Esophagus squamous epithelium (tissue), 5 donors: ENCODE results near the gene BACH1. TPM values are rescaled to one million over a fixed set of nuclear protein-coding genes. Genes with fewer than 3 reads are reported as not detected.
"Not testable (repeated sequence)": the region's sequence is repeated elsewhere in the genome, so short reads cannot be mapped to it uniquely, and the experiment has no call there.

Experiments
- DNase-seq: peaks from one replicate; lab custom pipeline; 2025; lab: John Stamatoyannopoulos, UW
- H3K27ac ChIP-seq, 4 donors: fragments of 200-600 bp; sonication (generic); one replicate each; pipeline ENCODE4 v1.5.1; 2016 to 2019; ENCODE audit warnings: mild to moderate bottlenecking in 1 of 4
- H3K27me3 ChIP-seq, 4 donors: fragments of 200-600 bp; sonication (generic); 1 replicate in 3 of 4; 2 replicates in 1 of 4; pipeline versions ENCODE4 v1.5.1 to v1.6.0; 2017 to 2021; ENCODE audit warnings: antibody characterized with exemption in 1 of 4
- H3K36me3 ChIP-seq, 3 donors: fragments of 200-600 bp; sonication (generic); one replicate each; pipeline ENCODE4 v1.5.1; 2016 to 2019
- H3K4me1 ChIP-seq, 3 donors: fragments of 200-600 bp; sonication (generic); one replicate each; pipeline ENCODE4 v1.5.1; 2017 to 2019
- H3K4me3 ChIP-seq, 4 donors: fragments of 200-600 bp; sonication (generic); 1 replicate in 3 of 4; 2 replicates in 1 of 4; pipeline ENCODE4 v1.5.1; 2016 to 2019; ENCODE audit warnings: mild to moderate bottlenecking in 2 of 4, moderate library complexity in 1 of 4
- H3K9me3 ChIP-seq, 3 donors: fragments of 200-600 bp; sonication (generic); one replicate each; pipeline ENCODE4 v1.5.1; 2016 to 2019
- POLR2A ChIP-seq, 4 donors: fragments of 450-650 bp; IDR thresholded peaks; one replicate each; pipeline ENCODE4 v1.6.1; 2017; ENCODE audit warnings: antibody characterized with exemption in 4 of 4, mild to moderate bottlenecking in 4 of 4, moderate library complexity in 3 of 4
- WGBS, 2 donors: methylation state at CpG; one replicate each; pipeline ENCODE4 v1.1.5; 2018; 5-methylcytosine and 5-hydroxymethylcytosine counted together
- intact Hi-C: fragments of 100-400 bp; cut with DNase I; formaldehyde crosslinking; loops from one replicate; pipeline ENCODE4 v1.15.0; 2022
- total RNA-seq, 4 donors: library from RNA; depleted of rRNA; stranded (reverse); fragments of >200 nt; gene quantifications; one replicate each; pipeline ENCODE4 v1.1.0, GENCODE V29; 2016
- TF ChIP-seq, protein P1 (sequence below), 6 experiments: fragments of 450-650 bp in 4 of 6; fragments of 200-600 bp in 2 of 6; sonication (generic) in 2 of 6; IDR thresholded peaks; one replicate each; pipeline ENCODE4 v1.5.1; 2016 to 2019; ENCODE audit warnings: antibody characterized with exemption in 6 of 6, mild to moderate bottlenecking in 4 of 6, moderate library complexity in 4 of 6
- donor health status: DM: yes; HTN: yes; CAD: no.

Gene BACH1
- total RNA-seq, 4 donors from 2014 or later, result 39.6 to 54.6 (median 44.8) TPM

DNA sequence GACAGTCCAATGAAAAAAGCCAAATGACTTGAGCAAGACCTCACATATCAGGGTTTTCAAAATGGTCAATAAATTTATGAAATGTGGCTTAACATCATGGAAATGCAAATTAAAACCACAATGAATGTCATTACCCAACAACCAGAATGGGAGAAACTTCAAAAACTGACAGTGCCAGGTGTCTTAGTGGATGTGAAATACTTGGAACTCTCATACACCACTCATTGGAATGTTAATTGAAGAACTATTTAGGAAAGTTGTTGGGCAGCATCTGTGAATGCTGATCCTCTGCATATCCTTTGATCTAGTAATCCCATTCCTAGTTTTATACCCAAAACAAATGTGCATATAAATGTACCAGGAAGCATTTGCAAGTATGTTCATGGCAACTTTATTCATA, 19.2 kb upstream of the BACH1 start:
- Histone ChIP-seq H3K9me3 (no peaks in the 10 kb centered on the region), H3K4me1 (no peaks in the 10 kb centered on the region), H3K27ac (no peak overlapping the region), H3K27me3 (no peaks in the 10 kb centered on the region), H3K4me3 (no peak overlapping the region), H3K36me3 (no peaks in the 10 kb centered on the region)
- intact Hi-C loops, result no loop called here
- TF ChIP-seq, protein P1, sequence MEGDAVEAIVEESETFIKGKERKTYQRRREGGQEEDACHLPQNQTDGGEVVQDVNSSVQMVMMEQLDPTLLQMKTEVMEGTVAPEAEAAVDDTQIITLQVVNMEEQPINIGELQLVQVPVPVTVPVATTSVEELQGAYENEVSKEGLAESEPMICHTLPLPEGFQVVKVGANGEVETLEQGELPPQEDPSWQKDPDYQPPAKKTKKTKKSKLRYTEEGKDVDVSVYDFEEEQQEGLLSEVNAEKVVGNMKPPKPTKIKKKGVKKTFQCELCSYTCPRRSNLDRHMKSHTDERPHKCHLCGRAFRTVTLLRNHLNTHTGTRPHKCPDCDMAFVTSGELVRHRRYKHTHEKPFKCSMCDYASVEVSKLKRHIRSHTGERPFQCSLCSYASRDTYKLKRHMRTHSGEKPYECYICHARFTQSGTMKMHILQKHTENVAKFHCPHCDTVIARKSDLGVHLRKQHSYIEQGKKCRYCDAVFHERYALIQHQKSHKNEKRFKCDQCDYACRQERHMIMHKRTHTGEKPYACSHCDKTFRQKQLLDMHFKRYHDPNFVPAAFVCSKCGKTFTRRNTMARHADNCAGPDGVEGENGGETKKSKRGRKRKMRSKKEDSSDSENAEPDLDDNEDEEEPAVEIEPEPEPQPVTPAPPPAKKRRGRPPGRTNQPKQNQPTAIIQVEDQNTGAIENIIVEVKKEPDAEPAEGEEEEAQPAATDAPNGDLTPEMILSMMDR (IDR thresholded peaks at IDR 0.05), result no peak
- TF ChIP-seq POLR2A (IDR thresholded peaks at IDR 0.05), result no peak
- DNase-seq, result no peak

DNA sequence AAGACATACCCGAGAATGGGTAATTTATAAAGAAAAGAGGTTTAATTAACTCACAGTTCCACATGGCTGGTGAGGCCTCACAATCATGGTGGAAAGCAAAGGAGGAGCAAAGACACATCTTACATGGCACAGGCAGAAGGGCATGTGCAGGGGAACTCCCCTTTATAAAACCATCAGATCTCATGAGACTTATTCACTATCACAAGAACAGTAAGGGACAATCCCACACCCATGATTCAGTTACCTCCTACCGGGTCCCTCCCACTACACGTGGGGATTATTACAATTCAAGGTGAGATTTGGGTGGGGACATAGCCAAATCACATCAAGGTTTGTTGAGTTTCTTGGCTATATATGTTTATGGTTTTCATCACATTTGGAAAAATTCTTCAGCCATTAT, 16.9 kb upstream of the BACH1 start:
- H3K27ac ChIP-seq, H3K4me3 ChIP-seq, H3K4me1 ChIP-seq, H3K9me3 ChIP-seq, H3K27me3 ChIP-seq, intact Hi-C loops, H3K36me3 ChIP-seq, DNase-seq: not testable (repeated sequence)
- 85% methylated on average over 3 of the region's 3 CpGs for WGBS, 2 donors

GRCh38 chr21:29287383-29287782, 11.3 kb upstream of the BACH1 start:
- Histone ChIP-seq H3K4me3 (no peak overlapping the region), H3K36me3 (no peaks in the 10 kb centered on the region), H3K27me3 (no peaks in the 10 kb centered on the region), H3K27ac (peak overlapping the region in 1 of 4 donors; percentile 21), H3K9me3 (no peaks in the 10 kb centered on the region), H3K4me1 (peaks cover 0 to 13% (median 5%) of the 10 kb centered on the region in 3 donors)
- no peak for DNase-seq
- TF ChIP-seq, protein P1 (IDR thresholded peaks at IDR 0.05), result no peak
- no peak for TF ChIP-seq POLR2A (IDR thresholded peaks at IDR 0.05)
- WGBS, 2 donors, result 54 to 75% methylated on average over 1 of the region's 1 CpG
- intact Hi-C loops, result no loop called here

- peaks cover 0 to 13% (median 5%) of the 10 kb centered on the region in 3 donors for H3K4me1 ChIP-seq
- no peak overlapping the region for H3K4me3 ChIP-seq
- H3K27me3 ChIP-seq, result no peaks in the 10 kb centered on the region
- no peaks in the 10 kb centered on the region for H3K36me3 ChIP-seq
- intact Hi-C loops, result no loop called here
- no peak overlapping the region for H3K27ac ChIP-seq
- TF ChIP-seq, protein P1 (IDR thresholded peaks at IDR 0.05), result no peak
- no peak for TF ChIP-seq POLR2A (IDR thresholded peaks at IDR 0.05)
- H3K9me3 ChIP-seq, result no peaks in the 10 kb centered on the region
- no peak for DNase-seq
- WGBS, 2 donors, result 86% methylated on average over 5 of the region's 5 CpGs
These were observed 10.5 kb upstream of the BACH1 start for GRCh38 chr21:29288239-29288638.

- 76 to 78% methylated on average over 4 of the region's 4 CpGs for WGBS, 2 donors
- H3K9me3 ChIP-seq, result no peaks in the 10 kb centered on the region
- no peak overlapping the region for H3K27ac ChIP-seq
- no peak overlapping the region for H3K4me3 ChIP-seq
- peaks cover 0 to 13% (median 5%) of the 10 kb centered on the region in 3 donors for H3K4me1 ChIP-seq
- intact Hi-C loops, result no loop called here
- no peaks in the 10 kb centered on the region for H3K36me3 ChIP-seq
- TF ChIP-seq, protein P1 (IDR thresholded peaks at IDR 0.05), result no peak
- TF ChIP-seq POLR2A (IDR thresholded peaks at IDR 0.05), result no peak
- DNase-seq, result no peak
- H3K27me3 ChIP-seq, result no peaks in the 10 kb centered on the region
These were observed 9.4 kb upstream of the BACH1 start for GRCh38 chr21:29289317-29289716.

- intact Hi-C loops, result no loop called here
- WGBS, 2 donors, result 74 to 100% methylated on average over 1 of the region's 1 CpG
These were observed 8.5 kb upstream of the BACH1 start for GRCh38 chr21:29290240-29290639.

More at GRCh38 chr21:29290240-29290639, 8.5 kb upstream of the BACH1 start:
- H3K4me1 ChIP-seq, result peaks cover 0 to 17% (median 5%) of the 10 kb centered on the region in 3 donors
- H3K9me3 ChIP-seq, result no peaks in the 10 kb centered on the region
- peak overlapping the region in 1 of 4 donors; percentile 29 for H3K27ac ChIP-seq
- no peaks in the 10 kb centered on the region for H3K36me3 ChIP-seq
- TF ChIP-seq POLR2A (IDR thresholded peaks at IDR 0.05), result no peak
- TF ChIP-seq, protein P1 (IDR thresholded peaks at IDR 0.05), result no peak
- H3K4me3 ChIP-seq, result no peak overlapping the region
- H3K27me3 ChIP-seq, result no peaks in the 10 kb centered on the region
- DNase-seq, result no peak
